NCI-H1930 (cell line): ENCODE measurements around the gene FBLN1.

Experiments used
- DNase-seq, 2 experiments: peaks; one replicate each; lab custom pipeline; 2025; lab: John Stamatoyannopoulos, UW

The FBLN1 gene

GRCh38 chr22:45640941-45641621, 138.4 kb downstream of the FBLN1 start:
- no peak for DNase-seq

GRCh38 chr22:45642986-45643385, 140.3 kb downstream of the FBLN1 start:
- no peak for DNase-seq

DNA sequence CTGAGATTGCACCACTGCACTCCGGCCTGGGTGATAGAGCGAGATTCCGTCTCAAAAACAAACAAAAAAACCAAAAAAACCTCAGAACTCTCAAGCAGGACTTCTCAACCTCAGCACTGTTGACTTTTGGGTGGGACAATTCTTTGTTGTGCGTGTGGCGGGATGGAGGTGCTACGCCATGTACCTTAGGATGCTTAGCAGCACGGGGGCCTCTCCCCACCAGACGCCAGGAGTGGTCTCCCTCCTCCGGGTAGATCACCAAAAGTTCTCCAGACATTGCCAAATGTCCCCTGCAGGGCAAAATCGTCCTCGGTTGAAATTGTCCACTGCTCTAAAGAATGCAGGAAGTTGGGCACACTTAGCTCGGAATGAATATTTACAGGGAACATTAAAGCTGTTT, 142.0 kb downstream of the FBLN1 start:
- no peak for DNase-seq

GRCh38 chr22:45645150-45645525, 142.5 kb downstream of the FBLN1 start:
- no peak for DNase-seq

- DNase-seq: peak; percentile 17 to 58
Measured at GRCh38 chr22:45645526-45646414, 143.1 kb downstream of the FBLN1 start.

GRCh38 chr22:45647532-45648225, 145.0 kb downstream of the FBLN1 start:
- no peak for DNase-seq

DNA sequence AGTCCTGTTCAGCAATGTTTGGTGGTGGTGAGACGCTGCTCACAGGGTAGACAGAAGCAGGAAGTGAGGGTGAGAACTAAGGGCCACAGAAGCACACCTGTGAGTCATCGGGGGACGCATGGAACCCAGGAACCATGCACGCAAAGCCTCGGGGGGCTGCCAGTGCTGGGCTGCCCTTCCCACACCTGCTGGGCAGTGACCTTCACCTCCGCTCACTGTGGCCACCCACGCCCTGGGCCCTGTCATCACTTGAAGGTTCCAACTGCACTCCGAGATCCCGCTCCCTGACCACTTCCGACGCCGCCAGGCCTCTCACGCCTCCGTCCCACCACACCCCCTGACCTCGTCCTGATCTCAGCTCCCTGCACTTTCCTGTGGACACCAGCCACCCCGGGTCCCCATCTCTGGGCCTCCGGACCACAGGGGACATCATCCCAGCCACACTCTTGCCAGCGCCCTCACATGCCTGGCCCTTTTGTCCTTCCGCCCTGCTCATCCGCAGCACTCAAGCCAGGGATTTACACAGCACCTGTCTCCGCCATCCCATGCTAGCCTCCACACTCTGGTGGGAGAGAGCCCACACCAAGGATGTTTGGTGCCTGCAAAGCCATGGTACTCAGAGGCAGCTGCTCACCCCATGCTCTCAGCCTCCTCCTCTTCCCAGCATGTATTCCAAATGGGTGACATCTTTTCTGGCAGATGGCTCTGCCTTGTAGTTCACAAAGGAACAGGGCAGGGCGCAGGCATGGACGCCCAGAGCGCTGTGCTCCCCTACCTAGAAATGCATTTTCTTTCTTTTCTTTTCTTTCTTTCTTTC, 145.8 kb downstream of the FBLN1 start:
- DNase-seq: no peak

GRCh38 chr22:45649809-45650208, 147.1 kb downstream of the FBLN1 start:
- DNase-seq: no peak

DNA sequence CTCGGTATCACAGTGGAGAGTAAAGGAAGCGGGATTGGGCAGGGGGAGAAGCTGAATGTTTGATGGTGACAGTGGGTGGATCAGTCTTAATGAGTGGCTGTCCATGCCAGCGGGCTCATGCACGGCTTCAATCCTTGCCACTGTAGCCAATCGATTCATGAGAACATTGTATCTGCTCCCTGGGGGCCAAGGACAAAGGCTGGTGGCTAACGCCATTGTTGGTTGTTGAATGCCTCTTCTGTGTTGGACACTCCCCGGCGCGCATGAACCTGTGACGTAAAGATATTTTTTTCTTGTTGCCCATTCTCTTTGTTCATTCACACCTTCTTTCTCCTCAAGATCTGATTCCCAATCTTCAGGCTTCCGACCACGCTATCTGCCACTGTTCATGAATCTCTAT, 148.0 kb downstream of the FBLN1 start:
- no peak for DNase-seq
